Thyroid gland (tissue), 4 donors: ENCODE data around the gene FAM83F.

ENCODE experiments used
- POLR2A ChIP-seq, 2 donors: fragments of 450-650 bp; IDR thresholded peaks; one replicate each; pipeline ENCODE4 v1.6.1; 2017; ENCODE audit warnings: antibody characterized with exemption in 2 of 2, mild to moderate bottlenecking in 2 of 2, moderate library complexity in 1 of 2
- TF ChIP-seq, protein P1 (sequence below), 6 experiments: fragments of 200-600 bp in 3 of 6; fragments of 450-650 bp in 3 of 6; sonication (generic) in 3 of 6; IDR thresholded peaks; one replicate each; pipeline ENCODE4 v1.5.1; 2016 to 2019; ENCODE audit warnings: antibody characterized with exemption in 6 of 6, mild to moderate bottlenecking in 2 of 6, inconsistent platforms in 1 of 6, moderate library complexity in 1 of 6

DNA sequence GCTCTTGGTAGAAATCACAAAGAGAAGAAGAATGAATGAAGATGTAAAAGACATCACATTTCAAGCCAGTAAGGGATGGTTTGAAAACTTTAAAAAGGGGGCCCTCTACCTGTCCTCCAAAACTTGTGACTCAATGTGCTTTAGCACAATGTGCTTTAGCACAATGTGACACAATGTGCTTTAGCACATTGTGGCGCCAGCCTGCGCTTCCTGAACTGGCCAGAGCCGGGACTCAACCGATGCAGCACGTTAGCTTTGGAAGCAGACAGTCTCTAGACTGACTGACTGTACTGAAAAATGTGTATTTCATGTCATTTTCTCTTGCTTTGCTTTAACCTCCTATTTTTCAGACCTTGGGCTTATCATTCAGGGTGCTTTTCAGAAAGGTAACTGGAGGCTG, 63.5 kb downstream of the FAM83F start:
- TF ChIP-seq, protein P1, sequence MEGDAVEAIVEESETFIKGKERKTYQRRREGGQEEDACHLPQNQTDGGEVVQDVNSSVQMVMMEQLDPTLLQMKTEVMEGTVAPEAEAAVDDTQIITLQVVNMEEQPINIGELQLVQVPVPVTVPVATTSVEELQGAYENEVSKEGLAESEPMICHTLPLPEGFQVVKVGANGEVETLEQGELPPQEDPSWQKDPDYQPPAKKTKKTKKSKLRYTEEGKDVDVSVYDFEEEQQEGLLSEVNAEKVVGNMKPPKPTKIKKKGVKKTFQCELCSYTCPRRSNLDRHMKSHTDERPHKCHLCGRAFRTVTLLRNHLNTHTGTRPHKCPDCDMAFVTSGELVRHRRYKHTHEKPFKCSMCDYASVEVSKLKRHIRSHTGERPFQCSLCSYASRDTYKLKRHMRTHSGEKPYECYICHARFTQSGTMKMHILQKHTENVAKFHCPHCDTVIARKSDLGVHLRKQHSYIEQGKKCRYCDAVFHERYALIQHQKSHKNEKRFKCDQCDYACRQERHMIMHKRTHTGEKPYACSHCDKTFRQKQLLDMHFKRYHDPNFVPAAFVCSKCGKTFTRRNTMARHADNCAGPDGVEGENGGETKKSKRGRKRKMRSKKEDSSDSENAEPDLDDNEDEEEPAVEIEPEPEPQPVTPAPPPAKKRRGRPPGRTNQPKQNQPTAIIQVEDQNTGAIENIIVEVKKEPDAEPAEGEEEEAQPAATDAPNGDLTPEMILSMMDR (IDR thresholded peaks at IDR 0.05), result no peak
- no peak for TF ChIP-seq POLR2A (IDR thresholded peaks at IDR 0.05)
